ENCODE data around the gene FAM149A.

DNA sequence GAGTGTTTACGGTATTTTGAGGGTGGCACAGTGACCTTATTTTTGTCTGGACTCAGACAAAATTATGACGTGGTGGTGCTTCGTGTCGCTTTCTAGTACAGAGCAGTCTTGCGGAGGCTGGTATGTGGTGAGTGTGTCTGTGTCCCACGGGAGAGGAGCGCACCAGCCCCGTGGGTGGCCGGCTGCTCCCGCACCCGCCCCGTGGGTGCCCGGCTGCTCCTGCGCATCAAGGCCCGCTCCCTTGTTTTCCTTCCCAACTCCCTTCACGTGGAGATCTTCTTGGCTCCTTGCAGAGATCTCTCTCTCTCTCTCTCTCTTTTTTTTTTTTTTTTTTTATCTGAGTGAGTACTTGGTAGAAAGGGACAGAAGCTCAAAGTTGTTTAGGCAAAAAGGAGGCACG is 12.2 kb upstream of the FAM149A start:
- no peak for TF ChIP-seq ZSCAN23 (tag by site-specific recombination; IDR thresholded peaks at IDR 0.05)
- no peak for TF ChIP-seq ZNF302 (tag by site-specific recombination; IDR thresholded peaks at IDR 0.05; ENCODE audit: low read depth)

Measured in HEK293 (cell line).